IPS-20b (cell line): ENCODE measurements around the gene PGAP3.
"Not testable (repeated sequence)": the region's sequence is repeated elsewhere in the genome, so short reads cannot be mapped to it uniquely, and the experiment has no call there.

Experiments used
- H3K27ac ChIP-seq: one replicate; pipeline ENCODE4 v1.5.1; 2013; ENCODE audit warnings: low read length
- H3K27me3 ChIP-seq: 2 replicates; pipeline ENCODE4 v1.6.1; 2013; ENCODE audit warnings: mild to moderate bottlenecking, low read length, inconsistent platforms; ENCODE audit not compliant: insufficient read depth
- H3K36me3 ChIP-seq: 2 replicates; pipeline ENCODE4 v1.6.1; 2013; ENCODE audit warnings: low read depth, mild to moderate bottlenecking, inconsistent platforms, low read length, moderate library complexity; ENCODE audit not compliant: insufficient read depth
- H3K4me1 ChIP-seq: 2 replicates; pipeline ENCODE4 v1.6.1; 2013; ENCODE audit warnings: mild to moderate bottlenecking, control low read depth, inconsistent platforms, low read length, moderate library complexity; ENCODE audit not compliant: insufficient read depth
- H3K4me3 ChIP-seq: 2 replicates; pipeline ENCODE4 v1.5.1; 2013; ENCODE audit warnings: mild to moderate bottlenecking, low read length, inconsistent platforms
- H3K9ac ChIP-seq: 2 replicates; pipeline ENCODE4 v1.6.1; 2013; ENCODE audit warnings: low read depth, mild to moderate bottlenecking, inconsistent platforms, low read length, moderate library complexity
- H3K9me3 ChIP-seq: 2 replicates; pipeline ENCODE4 v1.6.1; 2013; ENCODE audit warnings: mild to moderate bottlenecking, low read depth, low read length, inconsistent platforms; ENCODE audit not compliant: insufficient read depth

PGAP3 gene

DNA sequence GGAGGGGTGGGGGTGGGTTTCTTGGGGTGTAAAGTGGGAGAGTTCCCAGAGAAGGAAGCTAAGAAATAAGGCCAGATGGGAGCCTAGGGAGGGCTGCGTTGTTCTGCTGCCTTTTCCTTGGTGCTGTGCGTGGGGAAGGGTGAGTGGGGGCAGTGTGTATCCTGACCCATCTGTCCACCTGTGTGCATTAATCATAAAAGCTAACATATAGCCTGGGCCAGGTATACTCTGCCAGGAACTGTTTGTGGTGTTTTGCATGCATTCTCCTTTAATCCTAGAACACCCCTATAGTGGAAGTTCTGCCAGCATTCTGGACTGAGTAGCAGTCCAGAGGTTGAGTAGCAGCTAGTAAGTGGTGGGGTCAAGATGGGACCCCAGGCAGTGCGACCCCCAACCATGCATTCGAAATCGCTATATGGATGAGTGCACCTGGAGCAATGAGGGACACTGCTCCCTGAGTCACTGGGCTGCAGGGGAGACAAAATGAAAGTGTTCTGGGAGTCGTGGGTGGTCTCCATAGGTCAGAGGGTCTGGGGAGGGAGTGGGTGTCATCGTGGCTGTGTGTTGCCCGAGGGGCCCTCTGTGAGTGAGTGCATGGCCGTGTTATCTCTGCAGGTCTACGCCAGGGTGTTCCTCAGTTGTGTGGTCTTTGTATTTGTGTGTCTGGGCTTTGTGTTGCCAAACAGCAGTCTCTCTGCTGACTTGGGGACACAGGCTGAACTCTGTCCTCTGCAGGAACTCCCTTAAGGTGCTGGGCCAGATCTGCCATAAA, 13.3 kb upstream of the PGAP3 start:
- Histone ChIP-seq H3K27me3 (no peaks in the 10 kb centered on the region), H3K27ac (peak overlapping the region; percentile 65), H3K4me1 (peaks cover 42% of the 10 kb centered on the region), H3K9ac (peak overlapping the region; percentile 91; the same call in 1 of the 2 replicates), H3K9me3 (no peaks in the 10 kb centered on the region), H3K4me3 (peak overlapping the region; percentile 97), H3K36me3 (peaks cover 31% of the 10 kb centered on the region; the same call in 1 of the 2 replicates)

DNA sequence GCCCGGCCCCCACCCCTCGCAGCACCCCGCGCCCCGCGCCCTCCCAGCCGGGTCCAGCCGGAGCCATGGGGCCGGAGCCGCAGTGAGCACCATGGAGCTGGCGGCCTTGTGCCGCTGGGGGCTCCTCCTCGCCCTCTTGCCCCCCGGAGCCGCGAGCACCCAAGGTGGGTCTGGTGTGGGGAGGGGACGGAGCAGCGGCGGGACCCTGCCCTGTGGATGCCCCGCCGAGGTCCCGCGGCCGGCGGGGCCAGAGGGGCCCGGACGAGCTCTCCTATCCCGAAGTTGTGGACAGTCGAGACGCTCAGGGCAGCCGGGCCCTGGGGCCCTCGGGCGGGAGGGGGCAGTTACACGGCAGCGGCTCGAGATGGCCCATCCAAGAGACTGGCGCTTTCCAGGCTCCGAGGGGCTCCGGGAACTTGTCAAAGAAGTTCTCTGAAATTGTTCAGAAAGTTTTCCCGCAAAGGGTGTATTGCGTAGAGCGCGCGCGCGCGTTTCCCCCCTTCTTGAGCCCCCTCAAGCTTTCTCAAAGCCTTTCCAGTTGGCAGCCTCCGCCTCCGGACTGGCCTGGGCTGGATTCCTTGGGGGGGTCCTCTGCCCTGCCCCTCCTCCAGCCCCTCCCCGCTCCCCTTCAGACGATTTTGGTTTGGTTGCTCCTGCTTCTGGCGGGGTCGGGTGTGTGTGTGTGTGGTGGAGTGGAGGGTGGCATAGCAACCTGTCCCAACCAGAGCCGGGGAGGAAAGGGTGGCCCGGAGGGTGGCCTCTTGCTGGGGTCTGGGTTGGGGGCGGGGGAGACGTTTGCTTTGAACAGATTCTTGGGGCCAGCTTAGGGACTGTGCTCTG, 12.5 kb upstream of the PGAP3 start:
- no peaks in the 10 kb centered on the region for H3K9me3 ChIP-seq
- H3K4me1 ChIP-seq: peaks cover 44% of the 10 kb centered on the region
- peak overlapping the region; percentile 91; the same call in 1 of the 2 replicates for H3K9ac ChIP-seq
- peak overlapping the region; percentile 65 for H3K27ac ChIP-seq
- no peaks in the 10 kb centered on the region for H3K27me3 ChIP-seq
- peaks cover 31% of the 10 kb centered on the region; the same call in 1 of the 2 replicates for H3K36me3 ChIP-seq
- peak overlapping the region; percentile 97 for H3K4me3 ChIP-seq

DNA sequence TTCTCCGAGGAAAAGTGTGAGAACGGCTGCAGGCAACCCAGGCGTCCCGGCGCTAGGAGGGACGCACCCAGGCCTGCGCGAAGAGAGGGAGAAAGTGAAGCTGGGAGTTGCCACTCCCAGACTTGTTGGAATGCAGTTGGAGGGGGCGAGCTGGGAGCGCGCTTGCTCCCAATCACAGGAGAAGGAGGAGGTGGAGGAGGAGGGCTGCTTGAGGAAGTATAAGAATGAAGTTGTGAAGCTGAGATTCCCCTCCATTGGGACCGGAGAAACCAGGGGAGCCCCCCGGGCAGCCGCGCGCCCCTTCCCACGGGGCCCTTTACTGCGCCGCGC, 11.9 kb upstream of the PGAP3 start, which contains the start of gene ERBB2:
Gene ERBB2 (plus strand): TSS at position 247 of the 330 bp plus-strand sequence. CDS start 175 bp downstream, outside the sequence.
- Histone ChIP-seq H3K4me1 (peaks cover 45% of the 10 kb centered on the region), H3K9ac (peak within 1 kb of the TSS; percentile 91; the same call in 1 of the 2 replicates), H3K4me3 (peak within 1 kb of the TSS; percentile 97)

DNA sequence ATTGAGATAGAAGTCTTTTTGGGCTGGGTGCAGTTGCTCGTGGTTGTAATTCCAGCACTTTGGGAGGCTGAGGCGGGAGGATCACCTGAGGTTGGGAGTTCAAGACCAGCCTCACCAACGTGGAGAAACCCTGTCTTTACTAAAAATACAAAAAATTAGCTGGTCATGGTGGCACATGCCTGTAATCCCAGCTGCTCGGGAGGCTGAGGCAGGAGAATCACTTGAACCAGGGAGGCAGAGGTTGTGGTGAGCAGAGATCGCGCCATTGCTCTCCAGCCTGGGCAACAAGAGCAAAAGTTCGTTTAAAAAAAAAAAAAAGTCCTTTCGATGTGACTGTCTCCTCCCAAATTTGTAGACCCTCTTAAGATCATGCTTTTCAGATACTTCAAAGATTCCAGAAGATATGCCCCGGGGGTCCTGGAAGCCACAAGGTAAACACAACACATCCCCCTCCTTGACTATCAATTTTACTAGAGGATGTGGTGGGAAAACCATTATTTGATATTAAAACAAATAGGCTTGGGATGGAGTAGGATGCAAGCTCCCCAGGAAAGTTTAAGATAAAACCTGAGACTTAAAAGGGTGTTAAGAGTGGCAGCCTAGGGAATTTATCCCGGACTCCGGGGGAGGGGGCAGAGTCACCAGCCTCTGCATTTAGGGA, 11.4 kb upstream of the PGAP3 start:
- Histone ChIP-seq H3K27ac (peak overlapping the region; percentile 88), H3K4me1 (peaks cover 45% of the 10 kb centered on the region), H3K36me3 (peaks cover 26% of the 10 kb centered on the region; the same call in 1 of the 2 replicates), H3K4me3 (peak overlapping the region; percentile 97), H3K9ac (peak overlapping the region; percentile 91; the same call in 1 of the 2 replicates)
- not testable (repeated sequence) for H3K27me3 ChIP-seq, H3K9me3 ChIP-seq

More for the DNA sequence above, 11.9 kb upstream of the PGAP3 start, which contains the start of gene ERBB2:
- no peaks in the 10 kb centered on the region for H3K27me3 ChIP-seq
- no peaks in the 10 kb centered on the region for H3K9me3 ChIP-seq
- peaks cover 31% of the 10 kb centered on the region; the same call in 1 of the 2 replicates for H3K36me3 ChIP-seq
- H3K27ac ChIP-seq: peak within 1 kb of the TSS; percentile 88

DNA sequence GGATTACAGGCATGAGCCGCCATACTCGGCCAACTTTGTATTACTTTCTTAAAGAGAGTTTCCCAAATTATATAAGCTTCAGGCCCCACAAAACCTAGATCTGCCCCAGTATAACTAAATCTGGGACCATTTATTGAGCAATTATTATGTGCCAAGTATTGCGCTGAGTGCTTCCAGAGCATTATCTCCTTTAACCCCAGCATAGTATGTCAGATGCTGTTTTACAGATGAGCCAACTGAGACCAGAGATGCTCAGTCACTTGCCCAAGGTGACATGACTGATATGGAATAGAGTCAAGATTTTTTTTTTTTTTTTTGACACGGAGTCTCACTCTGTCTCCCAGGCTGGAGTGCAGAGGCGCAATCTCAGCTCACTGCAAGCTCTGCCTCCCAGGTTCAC, 10.1 kb upstream of the PGAP3 start:
- H3K4me1 ChIP-seq: peaks cover 44% of the 10 kb centered on the region
- H3K36me3 ChIP-seq: peaks cover 13% of the 10 kb centered on the region; the same call in 1 of the 2 replicates
- no peak overlapping the region for H3K9ac ChIP-seq
- H3K4me3 ChIP-seq: no peak overlapping the region
- H3K9me3 ChIP-seq: no peaks in the 10 kb centered on the region
- H3K27me3 ChIP-seq: no peaks in the 10 kb centered on the region
- H3K27ac ChIP-seq: no peak overlapping the region

DNA sequence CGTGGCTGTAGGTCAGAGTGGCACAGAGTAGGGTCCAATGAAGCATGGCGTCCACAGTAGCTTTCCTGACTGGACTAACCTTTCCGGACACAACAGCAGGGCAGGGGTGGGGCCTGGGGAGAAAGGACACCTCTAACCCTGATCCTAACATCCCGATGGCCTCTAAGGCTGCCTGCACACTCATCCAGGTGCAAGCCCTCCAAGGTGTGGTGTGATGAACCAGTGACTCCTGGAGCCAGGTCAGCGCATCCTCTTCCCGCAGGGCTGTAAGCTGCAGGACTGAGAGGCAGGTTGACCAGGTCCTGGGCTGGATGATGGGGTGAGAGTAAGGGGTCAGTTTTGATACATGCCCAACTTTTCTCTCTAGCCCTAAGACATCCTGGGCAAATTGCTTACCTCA, 8.9 kb upstream of the PGAP3 start:
- Histone ChIP-seq H3K9me3 (no peaks in the 10 kb centered on the region), H3K36me3 (peaks cover 1% of the 10 kb centered on the region; the same call in 1 of the 2 replicates), H3K9ac (peak overlapping the region; percentile 58; the same call in 1 of the 2 replicates), H3K27me3 (no peaks in the 10 kb centered on the region), H3K4me3 (peak overlapping the region; percentile 36; the same call in 1 of the 2 replicates), H3K27ac (peak overlapping the region; percentile 80), H3K4me1 (peaks cover 33% of the 10 kb centered on the region; the same call in 1 of the 2 replicates)

DNA sequence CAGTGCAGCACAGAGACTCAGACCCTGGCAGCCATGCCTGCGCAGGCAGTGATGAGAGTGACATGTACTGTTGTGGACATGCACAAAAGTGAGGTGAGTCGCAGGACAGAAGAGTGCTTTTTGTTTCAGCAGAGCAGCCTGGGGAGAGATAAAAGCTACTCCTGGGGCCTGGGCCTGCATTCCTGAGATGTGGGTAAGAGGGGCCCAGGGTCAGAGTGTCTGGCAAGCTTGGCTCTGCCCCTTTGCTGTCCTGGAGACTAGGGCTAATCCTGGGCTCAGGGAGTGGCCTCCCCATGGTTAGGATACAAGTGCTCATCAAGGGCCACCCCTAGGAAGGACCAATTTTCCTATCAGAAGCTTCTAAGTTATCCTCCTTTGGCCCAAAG, 7.2 kb upstream of the PGAP3 start:
- Histone ChIP-seq H3K4me3 (no peak overlapping the region), H3K9me3 (no peaks in the 10 kb centered on the region), H3K27me3 (no peaks in the 10 kb centered on the region), H3K4me1 (peaks cover 39% of the 10 kb centered on the region), H3K36me3 (no peaks in the 10 kb centered on the region), H3K9ac (peak overlapping the region; percentile 63; the same call in 1 of the 2 replicates), H3K27ac (peak overlapping the region; percentile 17)

DNA sequence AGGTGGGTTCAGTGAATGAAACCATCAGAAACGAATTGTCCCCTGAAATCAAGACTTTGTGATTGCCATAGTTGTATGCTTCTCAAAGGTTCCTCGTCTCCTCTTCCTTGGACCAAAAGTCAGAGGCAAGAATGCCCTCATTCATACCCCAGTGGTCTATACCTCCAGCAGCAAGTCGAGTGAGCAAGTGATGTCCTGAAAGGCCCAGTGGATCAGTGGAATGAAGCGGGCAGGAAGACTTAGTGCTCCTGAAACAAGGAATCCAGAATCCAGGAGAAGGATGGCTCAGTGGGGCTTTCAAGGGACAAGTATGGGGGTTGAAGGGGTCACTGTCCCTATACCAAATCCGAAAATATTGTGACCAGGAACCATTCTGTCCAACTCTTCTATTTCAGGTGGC, 6.7 kb upstream of the PGAP3 start:
- Histone ChIP-seq H3K27ac (peak overlapping the region; percentile 4), H3K9ac (peak overlapping the region; percentile 63; the same call in 1 of the 2 replicates), H3K4me3 (no peak overlapping the region), H3K4me1 (peaks cover 44% of the 10 kb centered on the region), H3K36me3 (no peaks in the 10 kb centered on the region), H3K9me3 (no peaks in the 10 kb centered on the region), H3K27me3 (no peaks in the 10 kb centered on the region)

DNA sequence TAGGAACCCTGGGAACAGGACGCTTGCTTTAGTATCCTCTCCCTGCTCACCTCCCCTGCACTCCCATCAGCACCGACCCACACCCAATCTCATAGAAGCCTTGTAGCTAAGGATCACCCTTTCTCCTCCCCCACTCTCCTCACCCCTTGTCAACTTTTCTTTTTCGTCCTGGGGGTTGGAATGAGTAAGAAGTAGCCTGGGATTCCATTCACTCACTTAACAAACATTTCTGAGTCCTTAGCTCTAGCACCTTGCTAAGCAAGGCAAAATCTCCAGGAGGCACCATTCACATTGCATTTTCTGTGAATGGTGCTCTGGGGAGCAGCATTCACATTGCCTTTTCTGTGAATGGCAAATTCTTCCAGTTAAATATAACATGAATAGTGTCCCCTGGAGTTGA, 1.1 kb upstream of the PGAP3 start:
- H3K9ac ChIP-seq: peak overlapping the region; percentile 94
- no peaks in the 10 kb centered on the region for H3K9me3 ChIP-seq
- H3K27ac ChIP-seq: peak overlapping the region; percentile 95
- peaks cover 7% of the 10 kb centered on the region for H3K36me3 ChIP-seq
- H3K4me1 ChIP-seq: peaks cover 25% of the 10 kb centered on the region
- peak overlapping the region; percentile 89 for H3K4me3 ChIP-seq
- H3K27me3 ChIP-seq: no peaks in the 10 kb centered on the region

DNA sequence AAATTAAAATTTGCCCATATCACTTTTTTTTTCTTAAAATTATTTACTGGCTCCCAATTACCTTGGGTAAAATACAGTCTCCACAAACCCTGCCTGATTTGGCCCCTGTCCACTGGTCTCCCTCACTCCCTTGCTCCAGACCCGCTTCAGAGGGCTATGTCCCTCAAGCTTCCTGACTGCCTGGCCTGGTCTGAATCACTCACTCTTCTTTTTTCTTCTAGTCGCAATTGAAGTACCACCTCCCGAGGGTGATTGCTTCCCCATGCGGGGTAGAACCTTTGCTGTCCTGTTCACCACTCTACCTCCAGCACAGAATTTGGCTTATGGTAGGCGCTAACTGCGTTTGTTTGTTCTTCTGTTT, 598 bp upstream of the PGAP3 start:
- H3K4me1 ChIP-seq: peaks cover 25% of the 10 kb centered on the region
- H3K9me3 ChIP-seq: no peaks in the 10 kb centered on the region
- H3K27me3 ChIP-seq: no peaks in the 10 kb centered on the region
- peak overlapping the region; percentile 94 for H3K9ac ChIP-seq
- H3K27ac ChIP-seq: peak overlapping the region; percentile 95
- H3K36me3 ChIP-seq: peaks cover 7% of the 10 kb centered on the region
- H3K4me3 ChIP-seq: peak overlapping the region; percentile 89

DNA sequence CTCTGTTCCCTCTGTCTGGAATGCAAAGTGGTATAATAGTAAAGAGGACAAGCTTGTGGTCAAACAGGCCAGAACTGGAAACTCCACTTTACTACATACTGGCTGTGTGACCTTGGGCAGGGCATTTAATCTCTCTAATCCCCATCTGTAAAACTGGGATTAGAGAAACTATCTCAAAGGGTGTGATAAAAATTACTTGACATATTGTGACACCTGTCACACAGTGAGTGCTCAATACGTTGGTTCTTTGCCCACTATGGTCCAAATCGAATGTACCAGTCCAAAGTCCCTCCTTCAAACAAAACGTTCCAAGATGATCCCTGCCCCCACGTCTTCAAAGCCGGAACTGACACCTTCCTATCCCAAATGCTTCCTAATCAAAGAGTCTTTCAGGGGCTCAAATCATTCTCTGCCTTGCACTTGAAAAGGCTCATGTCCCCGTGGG, 734 bp downstream of the PGAP3 start:
- Histone ChIP-seq H3K4me1 (peaks cover 25% of the 10 kb centered on the region), H3K9me3 (no peaks in the 10 kb centered on the region), H3K4me3 (peak overlapping the region; percentile 89), H3K36me3 (peaks cover 7% of the 10 kb centered on the region), H3K27me3 (no peaks in the 10 kb centered on the region), H3K27ac (peak overlapping the region; percentile 26), H3K9ac (peak overlapping the region; percentile 94; the same call in 1 of the 2 replicates)
